HG03159 (cell line): ENCODE measurements around the gene NINJ2.

Source experiments
- ATAC-seq: cut with Tn5 transposase; IDR thresholded peaks from one replicate; pipeline ENCODE4 v1.9.1; 2021; ENCODE audit warnings: mild to moderate bottlenecking, moderate library complexity; ENCODE audit not compliant: unreplicated experiment

NINJ2 gene

GRCh38 chr12:553216-554000, 109.8 kb downstream of the NINJ2 start:
- no peak for ATAC-seq

GRCh38 chr12:552466-552865, 110.8 kb downstream of the NINJ2 start:
- ATAC-seq = no peak

- no peak for ATAC-seq
These were observed 112.6 kb downstream of the NINJ2 start for GRCh38 chr12:550473-551260.

GRCh38 chr12:549476-550082, 113.7 kb downstream of the NINJ2 start:
- no peak for ATAC-seq

- no peak for ATAC-seq
These were observed 115.3 kb downstream of the NINJ2 start for GRCh38 chr12:547883-548470.

- no peak for ATAC-seq
These were observed 116.1 kb downstream of the NINJ2 start for GRCh38 chr12:546920-547845.

GRCh38 chr12:546265-546919, 116.9 kb downstream of the NINJ2 start:
- ATAC-seq = no peak

- ATAC-seq = no peak
These were observed 117.4 kb downstream of the NINJ2 start for GRCh38 chr12:545835-546234.

GRCh38 chr12:544941-545635, 118.2 kb downstream of the NINJ2 start:
- no peak for ATAC-seq

- no peak for ATAC-seq
These were observed 119.1 kb downstream of the NINJ2 start for GRCh38 chr12:544142-544541.

GRCh38 chr12:543114-543451, 120.2 kb downstream of the NINJ2 start:
- no peak for ATAC-seq

- ATAC-seq = no peak
These were observed 120.7 kb downstream of the NINJ2 start for GRCh38 chr12:542395-543113.

GRCh38 chr12:541676-542324, 121.4 kb downstream of the NINJ2 start:
- ATAC-seq = no peak

- no peak for ATAC-seq
These were observed 123.5 kb downstream of the NINJ2 start for GRCh38 chr12:539540-540310.

GRCh38 chr12:538731-539539, 124.3 kb downstream of the NINJ2 start:
- ATAC-seq = no peak

- ATAC-seq = no peak
These were observed 125.5 kb downstream of the NINJ2 start for GRCh38 chr12:537772-538171.
